K562 (cell line): ENCODE data around the gene OPCML. TPM values are rescaled to one million over a fixed set of nuclear protein-coding genes. Genes with fewer than 3 reads are reported as not detected.

Source experiments
- ATAC-seq: fragments of 200-7000 bp; cut with Tn5 transposase; 3 replicates; pipeline ENCODE4 v1.9.1; 2020; ENCODE audit warnings: moderate library complexity
- BruUV-seq: library from RNA; stranded (reverse); fragments of 400-500 nt; replicated peaks from 2 replicates; lab custom pipeline; 2021; lab: Mats Ljungman, UMichigan
- CTCF ChIA-PET: fragments of 300-600 bp; formaldehyde crosslinking; extraction: SDS; loops from one replicate; lab custom pipeline; 2021; ENCODE audit warnings: low intra/inter-chr PET ratio; lab: Yijun Ruan, JAX
- POLR2A ChIA-PET: fragments of 300-600, 350-650 bp; sonication (Branson Sonifier 250); formaldehyde crosslinking; extraction: SDS; loops from one replicate; lab custom pipeline; 2021; ENCODE audit warnings: antibody characterized with exemption, inconsistent platforms; lab: Yijun Ruan, JAX
- DNase-seq, 4 experiments: peaks; one replicate each; pipeline versions ENCODE4 v3.0.0 to v3.0.0-alpha.2; 2011 to 2018; ENCODE audit warnings: low spot score in 3 of 4, mixed read lengths in 3 of 4; ENCODE audit errors: extremely low read depth in 1 of 4
- FAIRE-seq: peaks from 2 replicates; lab custom pipeline; 2011; peaks lifted over from hg19 to GRCh38; lab: Jason Lieb, UNC
- H2AFZ ChIP-seq: 2 replicates; pipeline ENCODE4 v1.6.0; 2011; ENCODE audit warnings: low read depth, low read length, control low read depth, inconsistent platforms
- H3K27ac ChIP-seq: fragments of 200-600 bp; 3 replicates; pipeline ENCODE4 v1.8.0; 2011; ENCODE audit warnings: low read depth, mild to moderate bottlenecking, control low read depth, inconsistent platforms, low read length, moderate library complexity, mixed read lengths; ENCODE audit errors: extremely low read depth
- H3K27me3 ChIP-seq, 2 experiments: fragments of 300-600 bp in 1 of 2; 2 replicates in 1 of 2; 3 replicates in 1 of 2; pipeline versions ENCODE4 v1.6.0 to v1.8.0; 2011; ENCODE audit warnings: inconsistent platforms in 2 of 2, low read length in 2 of 2, mild to moderate bottlenecking in 1 of 2, mixed read lengths in 1 of 2, moderate library complexity in 1 of 2; ENCODE audit not compliant: control insufficient read depth in 2 of 2, insufficient read depth in 2 of 2
- H3K36me3 ChIP-seq: fragments of 300-600 bp; 3 replicates; pipeline ENCODE4 v1.8.0; 2011; ENCODE audit warnings: mild to moderate bottlenecking, low read length, inconsistent platforms; ENCODE audit not compliant: control insufficient read depth, insufficient read depth
- H3K4me1 ChIP-seq, 2 experiments: fragments of 200-600 bp in 1 of 2; replicated peaks in 1 of 2; 2 replicates in 1 of 2; 3 replicates in 1 of 2; pipeline versions ENCODE4 v1.5.1 to v1.8.0; 2011; ENCODE audit warnings: inconsistent platforms in 2 of 2, low read length in 2 of 2, mild to moderate bottlenecking in 1 of 2, mixed read lengths in 1 of 2, moderate library complexity in 1 of 2; ENCODE audit not compliant: control insufficient read depth in 2 of 2, insufficient read depth in 2 of 2
- H3K4me2 ChIP-seq: 2 replicates; pipeline ENCODE4 v1.6.1; 2011; ENCODE audit warnings: low read length, control low read depth, inconsistent platforms, mixed read lengths; ENCODE audit not compliant: insufficient read depth
- H3K4me3 ChIP-seq: fragments of 200-600 bp; sonication (generic), shearing (Covaris generic); 2 replicates; pipeline ENCODE4 v1.5.1; 2016; ENCODE audit warnings: control low read depth, inconsistent platforms
- H3K79me2 ChIP-seq: fragments of 200-600 bp; 3 replicates; pipeline ENCODE4 v1.8.0; 2011; ENCODE audit warnings: low read length, inconsistent platforms; ENCODE audit not compliant: control insufficient read depth, insufficient read depth
- H3K9ac ChIP-seq, 2 experiments: 2 replicates each; pipeline versions ENCODE4 v1.6.0 to v1.6.1; 2011; ENCODE audit warnings: low read depth in 2 of 2, low read length in 2 of 2, control low read depth in 1 of 2, inconsistent platforms in 1 of 2, mild to moderate bottlenecking in 1 of 2, mixed read lengths in 1 of 2; ENCODE audit not compliant: insufficient read depth in 1 of 2
- H3K9me1 ChIP-seq: one replicate; pipeline ENCODE4 v1.6.0; 2011; ENCODE audit warnings: inconsistent platforms, mild to moderate bottlenecking, low read length, moderate library complexity; ENCODE audit not compliant: control insufficient read depth, insufficient read depth
- H3K9me3 ChIP-seq: replicated peaks from 2 replicates; pipeline ENCODE4 v1.5.1; 2011; ENCODE audit warnings: low read depth, low read length, inconsistent platforms; ENCODE audit not compliant: control insufficient read depth, insufficient read depth
- H4K20me1 ChIP-seq: replicated peaks from 2 replicates; pipeline ENCODE4 v1.6.1; 2011; ENCODE audit warnings: low read length, inconsistent platforms, mixed read lengths; ENCODE audit not compliant: control insufficient read depth, insufficient read depth
- BCLAF1 ChIP-seq, 2 experiments: fragments of 450-650 bp in 1 of 2; IDR thresholded peaks; 2 replicates each; pipeline ENCODE4 v1.6.1; 2011 to 2017; ENCODE audit warnings: low read depth in 2 of 2, antibody characterized with exemption in 1 of 2, borderline replicate concordance in 1 of 2, low read length in 1 of 2, mild to moderate bottlenecking in 1 of 2, mixed read lengths in 1 of 2; ENCODE audit not compliant: control insufficient read depth in 1 of 2
- GABPB1 ChIP-seq: sonication (generic); formaldehyde crosslinking; IDR thresholded peaks from 2 replicates; pipeline ENCODE4 v1.8.0; 2022; ENCODE audit warnings: mild to moderate bottlenecking, missing genetic modification reagents
- POLR3G ChIP-seq: IDR thresholded peaks from 2 replicates; pipeline ENCODE4 v1.6.1; 2011; ENCODE audit not compliant: insufficient read length, insufficient replicate concordance; ENCODE audit errors: extremely low read depth
- SMARCA5 ChIP-seq: fragments of 450-650 bp; IDR thresholded peaks from 2 replicates; pipeline ENCODE4 v1.6.1; 2016
- U2AF1 ChIP-seq: fragments of 200-400 bp; formaldehyde crosslinking; optimal IDR thresholded peaks from 2 replicates; pipeline ENCODE3; 2017; ENCODE audit warnings: mild to moderate bottlenecking, low read depth, low read length, moderate library complexity
- WGBS: fragments of 100-300 bp; shearing (Covaris generic); methylation state at CpG from one replicate; pipeline ENCODE4 v1.1.6; 2016; ENCODE audit warnings: low coverage, mixed read lengths; ENCODE audit not compliant: insufficient coverage; ENCODE audit errors: missing lambda C conversion rate; 5-methylcytosine and 5-hydroxymethylcytosine counted together
- in situ Hi-C: fragments of 300-500 bp; cut with MboI; formaldehyde crosslinking; loops from 4 replicates; pipeline ENCODE4 v1.15.0; 2018; ENCODE audit warnings: inconsistent platforms, mixed read lengths
- intact Hi-C: fragments of 100-400 bp; cut with micrococcal nuclease; formaldehyde crosslinking; loops from 2 replicates; pipeline ENCODE4 v1.14.2; 2022
- polyA plus RNA-seq, 8 experiments: library from polyadenylated mRNA; depleted of rRNA in 4 of 8; stranded (reverse) in 5 of 8; unstranded in 3 of 8; fragments of >200 nt; fragmentation: Nextera tagmentation in 2 of 8; fragmentation: Illumina TruSeq in 1 of 8; extraction: Ambion mirVana in 2 of 8; extraction: Trizol in 1 of 8; gene quantifications; 2 replicates each; pipeline versions ENCODE4 v1.2.1 to v1.2.3, GENCODE V29; 2011 to 2014; ENCODE audit warnings: inconsistent platforms in 1 of 8, missing spikeins in 1 of 8
- total RNA-seq, 7 experiments: library from RNA; depleted of rRNA in 6 of 7; stranded (reverse); fragments of >200 nt in 6 of 7; fragmentation: Illumina TruSeq in 2 of 7; extraction: Trizol in 2 of 7; gene quantifications; 2 replicates each; pipeline versions ENCODE4 v1.2.1 to v1.2.3, GENCODE V29; 2011 to 2021; ENCODE audit warnings: low replicate concordance in 1 of 7
- TF ChIP-seq, protein P1 (sequence below): fragments of 250-450 bp; sonication (Bioruptor Pico); IDR thresholded peaks from 2 replicates; pipeline ENCODE4 v1.8.0; 2022; ENCODE audit warnings: inconsistent platforms, mild to moderate bottlenecking, moderate library complexity, borderline replicate concordance
- TF ChIP-seq, protein P2 (sequence below): sonication (generic); formaldehyde crosslinking; IDR thresholded peaks from 2 replicates; pipeline ENCODE4 v1.8.0; 2022; ENCODE audit warnings: missing genetic modification reagents, mild to moderate bottlenecking, borderline replicate concordance
- TF ChIP-seq, protein P3 (sequence below): IDR thresholded peaks from 3 replicates; pipeline ENCODE4 v1.6.1; 2011; ENCODE audit warnings: borderline replicate concordance, mild to moderate bottlenecking; ENCODE audit not compliant: insufficient read length, insufficient read depth

OPCML gene
- total and polyA plus RNA-seq, 9 of the 15 experiments (the other 6 are each of a cell fraction or from before 2014, with no cell fraction given): not detected

GRCh38 chr11:133306019-133306418 lies 226.3 kb downstream of the OPCML start (continued):
- TF ChIP-seq, protein P1, sequence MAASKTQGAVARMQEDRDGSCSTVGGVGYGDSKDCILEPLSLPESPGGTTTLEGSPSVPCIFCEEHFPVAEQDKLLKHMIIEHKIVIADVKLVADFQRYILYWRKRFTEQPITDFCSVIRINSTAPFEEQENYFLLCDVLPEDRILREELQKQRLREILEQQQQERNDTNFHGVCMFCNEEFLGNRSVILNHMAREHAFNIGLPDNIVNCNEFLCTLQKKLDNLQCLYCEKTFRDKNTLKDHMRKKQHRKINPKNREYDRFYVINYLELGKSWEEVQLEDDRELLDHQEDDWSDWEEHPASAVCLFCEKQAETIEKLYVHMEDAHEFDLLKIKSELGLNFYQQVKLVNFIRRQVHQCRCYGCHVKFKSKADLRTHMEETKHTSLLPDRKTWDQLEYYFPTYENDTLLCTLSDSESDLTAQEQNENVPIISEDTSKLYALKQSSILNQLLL (CRISPR knock-in tag): no peak

GRCh38 chr11:133305208-133305956 lies 226.9 kb downstream of the OPCML start:
- FAIRE-seq (no peak), ATAC-seq (no peak), DNase-seq (no peak)
- Histone ChIP-seq H3K4me1 (no peaks in the 10 kb centered on the region), H3K9me3 (0 out of 2 replicates have a peak, but pooled peaks cover 1% of the 10 kb centered on the region), H3K9me1 (no peaks in the 10 kb centered on the region), H3K27ac (no peak overlapping the region), H3K36me3 (no peaks in the 10 kb centered on the region), H3K79me2 (no peaks in the 10 kb centered on the region), H3K27me3 (no peaks in the 10 kb centered on the region), H3K4me3 (no peak overlapping the region), H3K4me2 (no peak overlapping the region), H2AFZ (no peak overlapping the region), H4K20me1 (no peaks in the 10 kb centered on the region), H3K9ac (no peak overlapping the region)
- intact Hi-C loops (no loop called here), in situ Hi-C loops (no loop called here)
- WGBS: 0% methylated on average over 5 of the region's 5 CpGs
- no TSS peak for BruUV-seq
- POLR2A ChIA-PET: no interaction called here
- CTCF ChIA-PET: no interaction called here
- no peak for TF ChIP-seq BCLAF1 (IDR thresholded peaks at IDR 0.05; ENCODE audit: borderline replicate concordance in 1 of 2, control insufficient read depth in 1 of 2, low read depth in 2 of 2, low read length in 1 of 2)
- TF ChIP-seq, protein P2, sequence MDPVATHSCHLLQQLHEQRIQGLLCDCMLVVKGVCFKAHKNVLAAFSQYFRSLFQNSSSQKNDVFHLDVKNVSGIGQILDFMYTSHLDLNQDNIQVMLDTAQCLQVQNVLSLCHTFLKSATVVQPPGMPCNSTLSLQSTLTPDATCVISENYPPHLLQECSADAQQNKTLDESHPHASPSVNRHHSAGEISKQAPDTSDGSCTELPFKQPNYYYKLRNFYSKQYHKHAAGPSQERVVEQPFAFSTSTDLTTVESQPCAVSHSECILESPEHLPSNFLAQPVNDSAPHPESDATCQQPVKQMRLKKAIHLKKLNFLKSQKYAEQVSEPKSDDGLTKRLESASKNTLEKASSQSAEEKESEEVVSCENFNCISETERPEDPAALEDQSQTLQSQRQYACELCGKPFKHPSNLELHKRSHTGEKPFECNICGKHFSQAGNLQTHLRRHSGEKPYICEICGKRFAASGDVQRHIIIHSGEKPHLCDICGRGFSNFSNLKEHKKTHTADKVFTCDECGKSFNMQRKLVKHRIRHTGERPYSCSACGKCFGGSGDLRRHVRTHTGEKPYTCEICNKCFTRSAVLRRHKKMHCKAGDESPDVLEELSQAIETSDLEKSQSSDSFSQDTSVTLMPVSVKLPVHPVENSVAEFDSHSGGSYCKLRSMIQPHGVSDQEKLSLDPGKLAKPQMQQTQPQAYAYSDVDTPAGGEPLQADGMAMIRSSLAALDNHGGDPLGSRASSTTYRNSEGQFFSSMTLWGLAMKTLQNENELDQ: no peak
- no peak for TF ChIP-seq U2AF1
- TF ChIP-seq, protein P3, sequence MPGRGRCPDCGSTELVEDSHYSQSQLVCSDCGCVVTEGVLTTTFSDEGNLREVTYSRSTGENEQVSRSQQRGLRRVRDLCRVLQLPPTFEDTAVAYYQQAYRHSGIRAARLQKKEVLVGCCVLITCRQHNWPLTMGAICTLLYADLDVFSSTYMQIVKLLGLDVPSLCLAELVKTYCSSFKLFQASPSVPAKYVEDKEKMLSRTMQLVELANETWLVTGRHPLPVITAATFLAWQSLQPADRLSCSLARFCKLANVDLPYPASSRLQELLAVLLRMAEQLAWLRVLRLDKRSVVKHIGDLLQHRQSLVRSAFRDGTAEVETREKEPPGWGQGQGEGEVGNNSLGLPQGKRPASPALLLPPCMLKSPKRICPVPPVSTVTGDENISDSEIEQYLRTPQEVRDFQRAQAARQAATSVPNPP: no peak
- TF ChIP-seq POLR3G: no peak
- no peak for TF ChIP-seq GABPB1 (CRISPR knock-in tag)
- no peak for TF ChIP-seq SMARCA5
